PC-3 (cell line): ENCODE data around the gene GLI3. TPM values are rescaled to one million over a fixed set of nuclear protein-coding genes. Genes with fewer than 3 reads are reported as not detected.

Experiments used
- ATAC-seq: fragments of 200-7000 bp; cut with Tn5 transposase; 2 replicates; pipeline ENCODE4 v1.9.1; 2020; ENCODE audit warnings: mild to moderate bottlenecking, moderate library complexity
- BruUV-seq: library from RNA; stranded (reverse); fragments of 400-500 nt; replicated peaks from 2 replicates; lab custom pipeline; 2021; lab: Mats Ljungman, UMichigan
- CTCF ChIA-PET: fragments of 300-600 bp; sonication (Branson Sonifier 250); formaldehyde crosslinking; loops from one replicate; lab custom pipeline; 2022; ENCODE audit warnings: antibody characterized with exemption; lab: Charles Lee
- POLR2A ChIA-PET: fragments of 300-600 bp; sonication (Branson Sonifier 250); formaldehyde crosslinking; loops from one replicate; lab custom pipeline; 2022; ENCODE audit warnings: antibody characterized with exemption; ENCODE audit not compliant: unreplicated experiment; lab: Charles Lee
- DNase-seq: peaks from one replicate; pipeline ENCODE4 v3.0.0-alpha.2; 2015
- H2AFZ ChIP-seq: fragments of 300-600 bp; sonication (generic); 2 replicates; pipeline ENCODE4 v1.6.0; 2016; ENCODE audit warnings: antibody characterized with exemption, low read length
- H3F3A ChIP-seq: fragments of 300-600 bp; sonication (generic); one replicate; pipeline ENCODE4 v1.6.0; 2017; ENCODE audit warnings: antibody characterized with exemption, low read length, control low read depth, mild to moderate bottlenecking; ENCODE audit not compliant: unreplicated experiment
- H3K27ac ChIP-seq: fragments of 300-600 bp; sonication (generic); 2 replicates; pipeline ENCODE4 v1.5.1; 2016; ENCODE audit warnings: mild to moderate bottlenecking, low read length
- H3K27me3 ChIP-seq: fragments of 300-600 bp; sonication (generic); 2 replicates; pipeline ENCODE4 v1.6.1; 2016; ENCODE audit warnings: low read length, mixed read lengths
- H3K36me3 ChIP-seq: fragments of 300-600 bp; sonication (generic); 2 replicates; pipeline ENCODE4 v1.6.1; 2016; ENCODE audit warnings: low read depth, mixed run types, low read length, mixed read lengths
- H3K4me1 ChIP-seq: fragments of 300-600 bp; sonication (generic); 2 replicates; pipeline ENCODE4 v1.5.1; 2016; ENCODE audit warnings: low read length; ENCODE audit not compliant: insufficient read depth
- H3K4me2 ChIP-seq: fragments of 300-600 bp; sonication (generic); 2 replicates; pipeline ENCODE4 v1.6.0; 2016; ENCODE audit warnings: low read length
- H3K4me3 ChIP-seq: fragments of 300-600 bp; sonication (generic); 2 replicates; pipeline ENCODE4 v1.5.1; 2016; ENCODE audit warnings: mild to moderate bottlenecking, low read length, mixed read lengths
- H3K79me2 ChIP-seq: fragments of 300-600 bp; sonication (generic); 2 replicates; pipeline ENCODE4 v1.6.1; 2017; ENCODE audit warnings: low read length, mixed read lengths
- H3K9ac ChIP-seq: fragments of 300-600 bp; sonication (generic); 2 replicates; pipeline ENCODE4 v1.6.0; 2016; ENCODE audit warnings: mild to moderate bottlenecking, low read length
- H3K9me2 ChIP-seq: fragments of 300-600 bp; sonication (generic); replicated peaks from 2 replicates; pipeline ENCODE4 v1.6.1; 2016; ENCODE audit warnings: mixed run types, low read length, mixed read lengths
- H3K9me3 ChIP-seq: fragments of 300-600 bp; sonication (generic); 2 replicates; pipeline ENCODE4 v1.6.1; 2016; ENCODE audit warnings: low read length, mixed read lengths
- H4K20me1 ChIP-seq: fragments of 300-600 bp; sonication (generic); 2 replicates; pipeline ENCODE4 v1.6.1; 2016; ENCODE audit warnings: low read length, mixed read lengths
- CTCF ChIP-seq: fragments of 300-600 bp; sonication (generic); conservative IDR thresholded peaks from 2 replicates; pipeline ENCODE4 v1.5.1; 2017; ENCODE audit warnings: antibody characterized with exemption, low read depth, mild to moderate bottlenecking, low read length
- EZH2 ChIP-seq: fragments of 300-600 bp; sonication (generic); IDR thresholded peaks from one replicate; pipeline ENCODE4 v1.6.1; 2017; ENCODE audit warnings: antibody characterized with exemption, mild to moderate bottlenecking, low read length; ENCODE audit not compliant: unreplicated experiment
- EZH2phosphoT487 ChIP-seq: fragments of 300-600 bp; sonication (generic); IDR thresholded peaks from 2 replicates; pipeline ENCODE4 v1.6.1; 2018; ENCODE audit warnings: mild to moderate bottlenecking, antibody characterized with exemption, low read length, borderline replicate concordance
- intact Hi-C: fragments of 100-400 bp; cut with micrococcal nuclease; formaldehyde crosslinking; loops from 2 replicates; pipeline ENCODE4 v1.9.0; 2023
- total RNA-seq: library from RNA; depleted of rRNA; stranded (reverse); fragments of >200 nt; gene quantifications from 2 replicates; pipeline ENCODE4 v1.2.3, GENCODE V29; 2014

The GLI3 gene
- total RNA-seq, 1 experiment from 2014 or later: 3.5 TPM

GRCh38 chr7:42145539-42145938 lies 91.5 kb downstream of the GLI3 start:
- H3K27ac ChIP-seq: no peak overlapping the region
- no peaks in the 10 kb centered on the region for H3K9me3 ChIP-seq
- H3K9me2 ChIP-seq: no peaks in the 10 kb centered on the region
- no TSS peak for BruUV-seq
- H3K79me2 ChIP-seq: no peaks in the 10 kb centered on the region; the same call in 1 of the 2 replicates
- H3K9ac ChIP-seq: no peak overlapping the region
- H3K4me2 ChIP-seq: no peak overlapping the region
- H3K27me3 ChIP-seq: no peaks in the 10 kb centered on the region
- POLR2A ChIA-PET: no interaction called here
- CTCF ChIA-PET: interaction anchor here (0.6 kb wide), 1 partner anchor 90 kb away, joined by 3 read pairs; no protein-coding TSS in a partner anchor
- H4K20me1 ChIP-seq: no peaks in the 10 kb centered on the region
- no peaks in the 10 kb centered on the region for H3F3A ChIP-seq
- TF ChIP-seq CTCF (no peak), EZH2phosphoT487 (no peak), EZH2 (no peak)
- ATAC-seq: no peak
- DNase-seq: no peak
- H2AFZ ChIP-seq: no peak overlapping the region
- no peak overlapping the region for H3K4me3 ChIP-seq
- intact Hi-C loops: no loop called here
- no peaks in the 10 kb centered on the region for H3K36me3 ChIP-seq
- H3K4me1 ChIP-seq: no peaks in the 10 kb centered on the region

- no peaks in the 10 kb centered on the region for H4K20me1 ChIP-seq
- CTCF ChIA-PET: no interaction called here
- H2AFZ ChIP-seq: no peak overlapping the region
- DNase-seq (no peak), ATAC-seq (no peak)
- no peak overlapping the region for H3K27ac ChIP-seq
- no peaks in the 10 kb centered on the region for H3F3A ChIP-seq
- intact Hi-C loops: no loop called here
- H3K4me1 ChIP-seq: no peaks in the 10 kb centered on the region
- no peak overlapping the region for H3K9ac ChIP-seq
- no peak overlapping the region for H3K4me3 ChIP-seq
- no peak overlapping the region for H3K4me2 ChIP-seq
- H3K36me3 ChIP-seq: no peaks in the 10 kb centered on the region
- no peaks in the 10 kb centered on the region for H3K9me2 ChIP-seq
- POLR2A ChIA-PET: no interaction called here
- no TSS peak for BruUV-seq
- TF ChIP-seq EZH2 (no peak), EZH2phosphoT487 (no peak), CTCF (no peak)
- no peaks in the 10 kb centered on the region for H3K9me3 ChIP-seq
- H3K79me2 ChIP-seq: no peaks in the 10 kb centered on the region
- H3K27me3 ChIP-seq: no peaks in the 10 kb centered on the region
Observed at GRCh38 chr7:42144604-42145003, 92.4 kb downstream of the GLI3 start.

GRCh38 chr7:42143711-42144600 lies 93.1 kb downstream of the GLI3 start:
- Histone ChIP-seq H3K9me2 (no peaks in the 10 kb centered on the region), H3K27me3 (no peaks in the 10 kb centered on the region), H3K9ac (no peak overlapping the region), H3K9me3 (no peaks in the 10 kb centered on the region), H2AFZ (no peak overlapping the region), H3F3A (no peaks in the 10 kb centered on the region), H3K36me3 (no peaks in the 10 kb centered on the region), H3K27ac (no peak overlapping the region), H3K4me2 (no peak overlapping the region), H4K20me1 (no peaks in the 10 kb centered on the region), H3K79me2 (no peaks in the 10 kb centered on the region), H3K4me3 (no peak overlapping the region), H3K4me1 (no peaks in the 10 kb centered on the region)
- no peak for TF ChIP-seq EZH2phosphoT487
- TF ChIP-seq CTCF: no peak
- TF ChIP-seq EZH2: no peak
- ChIA-PET POLR2A (no interaction called here), CTCF (no interaction called here)
- ATAC-seq (no peak), DNase-seq (no peak)
- intact Hi-C loops: no loop called here
- no TSS peak for BruUV-seq
